LNCaP clone FGC (cell line): ENCODE data around the gene LTBP1.

Experiments
- DNase-seq: peaks from one replicate; pipeline ENCODE4 v3.0.0-alpha.2; 2011; ENCODE audit warnings: low read depth
- H3K4me3 ChIP-seq: 2 replicates; pipeline ENCODE4 v1.5.1; 2011; ENCODE audit warnings: mild to moderate bottlenecking, low read depth, low read length, control low read depth
- TF ChIP-seq, protein P1 (sequence below): IDR thresholded peaks from 2 replicates; pipeline ENCODE4 v1.5.1; 2012; ENCODE audit warnings: mild to moderate bottlenecking; ENCODE audit not compliant: control insufficient read depth, insufficient read depth; ENCODE audit errors: extremely low read depth

LTBP1 gene

DNA sequence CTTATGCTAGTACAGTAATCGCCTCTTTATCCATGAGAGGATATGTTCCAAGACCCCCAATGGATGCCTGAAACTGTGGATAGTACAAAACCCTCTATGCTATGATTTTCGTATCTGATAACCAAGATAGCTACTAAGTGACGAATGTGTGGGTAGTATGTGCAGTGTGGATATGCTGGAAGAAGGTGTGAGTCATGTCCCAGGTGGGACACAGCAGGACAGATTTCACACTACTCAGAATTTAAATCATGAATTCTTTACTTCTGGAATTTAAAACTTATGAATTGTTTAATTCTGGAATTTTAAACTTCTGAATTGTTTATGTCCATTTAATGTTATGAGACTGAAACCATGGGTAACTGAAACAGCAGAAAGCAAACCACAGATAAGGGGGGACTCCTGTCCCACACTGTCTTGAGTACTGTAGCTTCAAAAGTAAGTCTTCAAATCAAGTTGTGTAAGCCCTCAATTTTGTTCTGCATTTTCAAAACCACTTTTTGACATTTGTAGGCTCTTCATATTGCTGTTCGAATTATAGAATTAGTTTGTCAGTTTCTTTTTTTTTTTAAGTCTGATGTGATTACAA lies 116.0 kb downstream of the LTBP1 start:
- TF ChIP-seq, protein P1, sequence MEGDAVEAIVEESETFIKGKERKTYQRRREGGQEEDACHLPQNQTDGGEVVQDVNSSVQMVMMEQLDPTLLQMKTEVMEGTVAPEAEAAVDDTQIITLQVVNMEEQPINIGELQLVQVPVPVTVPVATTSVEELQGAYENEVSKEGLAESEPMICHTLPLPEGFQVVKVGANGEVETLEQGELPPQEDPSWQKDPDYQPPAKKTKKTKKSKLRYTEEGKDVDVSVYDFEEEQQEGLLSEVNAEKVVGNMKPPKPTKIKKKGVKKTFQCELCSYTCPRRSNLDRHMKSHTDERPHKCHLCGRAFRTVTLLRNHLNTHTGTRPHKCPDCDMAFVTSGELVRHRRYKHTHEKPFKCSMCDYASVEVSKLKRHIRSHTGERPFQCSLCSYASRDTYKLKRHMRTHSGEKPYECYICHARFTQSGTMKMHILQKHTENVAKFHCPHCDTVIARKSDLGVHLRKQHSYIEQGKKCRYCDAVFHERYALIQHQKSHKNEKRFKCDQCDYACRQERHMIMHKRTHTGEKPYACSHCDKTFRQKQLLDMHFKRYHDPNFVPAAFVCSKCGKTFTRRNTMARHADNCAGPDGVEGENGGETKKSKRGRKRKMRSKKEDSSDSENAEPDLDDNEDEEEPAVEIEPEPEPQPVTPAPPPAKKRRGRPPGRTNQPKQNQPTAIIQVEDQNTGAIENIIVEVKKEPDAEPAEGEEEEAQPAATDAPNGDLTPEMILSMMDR: no peak
- DNase-seq: no peak
- no peak overlapping the region for H3K4me3 ChIP-seq

DNA sequence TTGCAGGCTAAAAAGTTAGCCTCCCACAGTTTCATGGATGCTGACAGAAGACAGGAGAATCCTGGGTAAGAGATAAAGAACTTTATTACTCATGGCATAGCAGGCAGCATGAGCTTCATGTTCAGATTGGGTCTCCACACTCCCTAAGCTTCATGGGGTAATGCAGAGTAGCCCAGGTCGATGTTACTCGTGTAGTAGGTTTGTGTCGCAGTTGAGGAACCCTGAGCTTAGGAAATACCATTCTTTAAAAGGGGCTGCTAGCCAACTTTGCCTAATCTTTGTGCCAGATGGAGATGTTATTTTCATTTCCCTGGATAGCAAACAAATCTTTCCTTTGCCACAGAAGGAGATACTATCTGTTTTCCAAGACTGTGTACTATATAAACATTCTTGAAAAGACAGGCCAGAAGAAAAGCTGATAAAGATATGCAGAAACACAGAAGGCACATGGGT lies 117.6 kb downstream of the LTBP1 start:
- DNase-seq: peak; percentile 62
- no peak overlapping the region for H3K4me3 ChIP-seq
- TF ChIP-seq, protein P1: no peak

DNA sequence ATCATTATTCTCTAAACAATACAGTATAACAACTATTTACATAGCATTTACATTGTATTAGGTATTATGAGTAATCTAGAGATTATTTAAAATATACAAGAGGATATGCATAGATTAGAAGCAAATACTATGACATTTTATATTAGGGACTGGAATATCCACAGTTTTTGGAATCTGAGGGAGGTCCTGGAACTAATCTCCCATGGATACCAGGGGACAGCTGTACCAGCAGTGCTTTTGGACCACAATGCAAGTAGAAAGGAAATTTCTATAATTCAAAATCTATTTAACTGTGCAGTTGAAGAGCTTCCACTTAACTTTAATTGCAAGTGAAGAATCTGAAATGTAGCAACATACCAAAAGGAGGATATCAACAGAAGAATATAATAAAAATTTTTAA lies 120.8 kb downstream of the LTBP1 start:
- no peak overlapping the region for H3K4me3 ChIP-seq
- no peak for DNase-seq
- TF ChIP-seq, protein P1: no peak

DNA sequence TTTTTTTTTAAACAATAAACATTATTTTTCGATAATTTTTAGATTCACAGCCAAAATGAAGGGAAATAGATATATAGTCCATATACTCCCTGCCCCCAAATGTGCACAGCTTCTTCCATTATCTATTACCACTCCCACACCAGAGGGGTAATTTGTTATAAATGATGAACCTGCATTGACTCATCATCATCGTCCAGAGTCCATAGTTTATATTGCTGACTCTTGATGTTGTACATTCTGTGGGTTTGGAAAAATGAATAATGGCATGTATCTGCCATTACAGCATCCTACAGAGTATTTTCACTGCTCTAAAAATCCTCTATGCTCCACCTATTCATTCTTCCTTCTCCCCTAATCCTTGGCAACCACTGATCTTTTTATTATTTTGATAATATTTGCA lies 121.5 kb downstream of the LTBP1 start:
- TF ChIP-seq, protein P1: no peak
- no peak for DNase-seq
- H3K4me3 ChIP-seq: no peak overlapping the region

DNA sequence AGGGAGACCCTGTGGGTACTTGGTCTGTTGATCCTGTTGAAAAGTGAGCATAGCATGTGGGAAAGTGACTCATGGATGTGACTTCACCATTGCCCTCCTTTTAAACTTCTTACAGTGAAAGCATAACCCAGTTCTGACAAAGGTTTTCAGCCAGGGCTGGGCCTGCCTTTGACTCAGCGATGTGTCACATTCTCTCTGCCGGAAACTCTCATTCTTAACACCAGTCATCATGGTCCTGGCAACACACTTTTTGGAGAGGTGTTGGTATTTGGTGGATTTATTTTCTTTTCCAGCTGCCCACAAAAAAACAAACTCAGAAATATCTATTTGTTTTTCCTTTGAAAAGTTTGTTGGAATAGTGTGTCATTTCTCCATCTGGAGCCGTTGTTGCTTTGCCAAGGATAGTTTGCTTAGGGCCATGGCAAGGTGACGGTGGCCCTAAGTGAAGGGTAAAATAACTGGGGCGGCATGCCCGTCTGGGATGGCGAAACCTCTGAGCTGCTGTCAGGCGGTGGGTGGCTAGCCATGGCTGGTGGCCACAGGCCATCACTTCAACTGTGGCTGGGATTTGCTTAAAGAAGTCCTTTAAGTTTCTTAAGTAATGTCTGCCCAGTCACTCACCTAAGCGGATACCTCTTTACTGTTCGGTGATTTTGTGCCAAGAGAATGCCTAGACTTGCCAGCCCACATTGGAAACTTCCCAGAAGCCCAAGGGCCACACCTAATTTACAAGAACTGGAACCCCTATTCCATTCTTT lies 123.3 kb downstream of the LTBP1 start:
- TF ChIP-seq, protein P1: no peak
- DNase-seq: no peak
- H3K4me3 ChIP-seq: no peak overlapping the region

DNA sequence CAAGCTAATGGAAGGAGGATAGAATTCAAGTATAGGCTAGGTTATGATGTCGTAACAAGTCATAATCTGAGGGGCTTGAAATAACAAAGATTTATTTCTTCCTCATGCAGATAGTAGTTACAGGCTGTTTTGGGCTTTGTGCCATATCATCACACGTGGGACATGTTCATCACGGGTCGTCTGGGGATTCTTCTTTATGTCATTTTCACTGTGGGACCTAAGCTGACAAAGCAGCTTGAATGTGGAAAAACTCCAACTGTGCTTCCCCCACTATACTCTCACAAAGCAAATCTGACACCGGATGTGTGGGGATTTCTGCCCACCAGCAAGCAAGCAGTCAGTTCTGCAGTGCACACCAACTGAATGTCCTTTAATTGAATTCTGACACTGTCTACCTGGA lies 124.8 kb downstream of the LTBP1 start:
- H3K4me3 ChIP-seq: no peak overlapping the region
- TF ChIP-seq, protein P1: no peak

DNA sequence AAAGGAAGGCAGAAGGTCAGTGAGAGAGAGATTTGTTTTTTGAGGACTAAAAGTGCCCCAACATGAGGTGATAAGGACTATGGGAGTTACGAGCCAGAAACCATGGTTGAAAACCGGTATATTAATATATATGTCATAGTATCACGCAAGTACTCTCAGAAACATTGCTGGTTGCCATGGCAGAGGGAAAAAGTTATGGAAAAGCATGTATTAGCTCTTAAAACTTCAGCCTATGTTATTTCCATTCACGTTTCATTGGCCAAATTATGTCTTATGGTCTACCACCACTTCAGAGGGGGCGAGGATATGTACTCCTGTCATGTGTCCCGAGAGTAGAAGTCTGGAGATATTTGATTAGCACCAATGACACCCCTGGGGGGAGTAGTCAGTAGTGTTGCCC lies 125.9 kb downstream of the LTBP1 start:
- no peak for DNase-seq
- TF ChIP-seq, protein P1: no peak
- no peak overlapping the region for H3K4me3 ChIP-seq

More for the DNA sequence above, 124.8 kb downstream of the LTBP1 start:
- no peak for DNase-seq
